HepG2 (cell line): Measurements from ENCODE around the gene DCK. TPM values are rescaled to one million over a fixed set of nuclear protein-coding genes. Genes with fewer than 3 reads are reported as not detected.

Source experiments
- ATAC-seq: fragments of 200-7000 bp; cut with Tn5 transposase; 3 replicates; pipeline ENCODE4 v1.9.1; 2020; ENCODE audit warnings: mild to moderate bottlenecking, moderate library complexity
- BruUV-seq: library from RNA; stranded (reverse); fragments of 400-500 nt; replicated peaks from 2 replicates; lab custom pipeline; 2021; lab: Mats Ljungman, UMichigan
- CTCF ChIA-PET: fragments of 300-600 bp; formaldehyde crosslinking; extraction: SDS; loops from one replicate; lab custom pipeline; 2021; ENCODE audit warnings: low total read pairs, inconsistent platforms, low intra/inter-chr PET ratio; lab: Yijun Ruan, JAX
- POLR2A ChIA-PET: fragments of 350-600 bp; sonication (Branson Sonifier 250); formaldehyde crosslinking; loops from one replicate; lab custom pipeline; 2020; ENCODE audit warnings: antibody characterized with exemption, inconsistent platforms; lab: Yijun Ruan, JAX
- DNase-seq: peaks from one replicate; pipeline ENCODE4 v3.0.0-alpha.2; 2015; ENCODE audit warnings: low spot score
- FAIRE-seq: peaks from 3 replicates; lab custom pipeline; 2011; peaks lifted over from hg19 to GRCh38; lab: Jason Lieb, UNC
- H2AFZ ChIP-seq: one replicate; pipeline ENCODE4 v1.6.1; 2011; ENCODE audit warnings: low read length, inconsistent platforms
- H3K27ac ChIP-seq: fragments of 300-600 bp; 3 replicates; pipeline ENCODE4 v1.8.0; 2011; ENCODE audit warnings: mixed run types, mild to moderate bottlenecking, mixed read lengths, low read length, inconsistent platforms; ENCODE audit not compliant: insufficient read depth; ENCODE audit errors: extremely low read length
- H3K27me3 ChIP-seq, 2 experiments: fragments of 200-600 bp in 1 of 2; 2 replicates in 1 of 2; 3 replicates in 1 of 2; pipeline versions ENCODE4 v1.6.0 to v1.8.0; 2011; ENCODE audit warnings: low read length in 2 of 2, mild to moderate bottlenecking in 2 of 2, moderate library complexity in 2 of 2, inconsistent platforms in 1 of 2; ENCODE audit not compliant: insufficient read depth in 2 of 2, control insufficient read depth in 1 of 2
- H3K36me3 ChIP-seq, 2 experiments: fragments of 200-600 bp in 1 of 2; replicated peaks in 1 of 2; 2 replicates in 1 of 2; 3 replicates in 1 of 2; pipeline versions ENCODE4 v1.5.1 to v1.8.0; 2011; ENCODE audit warnings: low read length in 2 of 2, inconsistent platforms in 1 of 2; ENCODE audit not compliant: insufficient read depth in 2 of 2, control insufficient read depth in 1 of 2
- H3K4me1 ChIP-seq: 2 replicates; pipeline ENCODE4 v1.5.1; 2012; ENCODE audit warnings: low read length, inconsistent platforms; ENCODE audit not compliant: insufficient read depth
- H3K4me2 ChIP-seq: 2 replicates; pipeline ENCODE4 v1.6.0; 2011; ENCODE audit warnings: low read depth, low read length, inconsistent platforms
- H3K4me3 ChIP-seq, 3 experiments: fragments of 200-600 bp in 1 of 3; sonication (generic), shearing (Covaris generic) in 1 of 3; replicated peaks in 1 of 3; 2 replicates each; pipeline ENCODE4 v1.5.1; 2011 to 2016; ENCODE audit warnings: low read length in 3 of 3, inconsistent platforms in 2 of 3, low read depth in 2 of 3, mild to moderate bottlenecking in 2 of 3, control low read depth in 1 of 3, mixed read lengths in 1 of 3; ENCODE audit not compliant: insufficient read depth in 1 of 3
- H3K79me2 ChIP-seq: one replicate; pipeline ENCODE4 v1.6.1; 2011; ENCODE audit warnings: low read length, inconsistent platforms; ENCODE audit not compliant: insufficient read depth
- H3K9ac ChIP-seq: 2 replicates; pipeline ENCODE4 v1.6.0; 2011; ENCODE audit warnings: mild to moderate bottlenecking, low read depth, low read length, inconsistent platforms; ENCODE audit not compliant: insufficient read depth
- H3K9me3 ChIP-seq: 2 replicates; pipeline ENCODE4 v1.5.1; 2012; ENCODE audit warnings: mild to moderate bottlenecking, low read length
- H4K20me1 ChIP-seq: 2 replicates; pipeline ENCODE4 v1.6.0; 2011; ENCODE audit warnings: inconsistent platforms, mild to moderate bottlenecking, low read length, moderate library complexity; ENCODE audit not compliant: insufficient read depth
- ELF1 ChIP-seq: sonication (generic); formaldehyde crosslinking; IDR thresholded peaks from 2 replicates; pipeline ENCODE4 v1.4.0; 2020; ENCODE audit warnings: missing genetic modification reagents
- KDM3A ChIP-seq: IDR thresholded peaks from 2 replicates; pipeline ENCODE4 v1.6.1; 2018; ENCODE audit warnings: low read depth, missing compliant biosample characterization
- KLF6 ChIP-seq: IDR thresholded peaks from 2 replicates; pipeline ENCODE4 v1.8.0; 2016; ENCODE audit warnings: missing biosample characterization, missing genetic modification reagents
- MAZ ChIP-seq, 2 experiments: sonication (generic) in 1 of 2; formaldehyde crosslinking in 1 of 2; IDR thresholded peaks; 2 replicates each; pipeline versions ENCODE4 v1.5.0 to v1.6.1; 2012 to 2020; ENCODE audit warnings: low read depth in 2 of 2, mild to moderate bottlenecking in 2 of 2, borderline replicate concordance in 1 of 2, improper control_type of control experiment in 1 of 2, low read length in 1 of 2, missing genetic modification reagents in 1 of 2, moderate library complexity in 1 of 2
- PREB ChIP-seq: sonication (generic); formaldehyde crosslinking; IDR thresholded peaks from 2 replicates; pipeline ENCODE4 v1.4.0; 2020; ENCODE audit warnings: missing genetic modification reagents
- ZNF441 ChIP-seq: sonication (generic); formaldehyde crosslinking; IDR thresholded peaks from 2 replicates; pipeline ENCODE4 v1.7.0; 2021; ENCODE audit warnings: missing genetic modification reagents, borderline replicate concordance
- ZNF652 ChIP-seq: IDR thresholded peaks from 2 replicates; pipeline ENCODE4 v1.6.1; 2016; ENCODE audit warnings: low read depth, borderline replicate concordance
- ZNF704 ChIP-seq: sonication (generic); formaldehyde crosslinking; IDR thresholded peaks from 2 replicates; pipeline ENCODE4 v1.8.1; 2023; ENCODE audit warnings: mild to moderate bottlenecking, inconsistent platforms, moderate library complexity, missing genetic modification reagents, borderline replicate concordance
- ZNF777 ChIP-seq: sonication (generic); formaldehyde crosslinking; IDR thresholded peaks from 2 replicates; pipeline ENCODE4 v1.4.0; 2020; ENCODE audit warnings: missing genetic modification reagents
- in situ Hi-C: cut with HindIII; loops from 2 replicates; pipeline ENCODE4 v1.10.0; 2017; ENCODE audit warnings: low pct_unique_long_range_greater_than_20kb; ENCODE audit not compliant: extremely low pct_ligation_motif_present
- intact Hi-C: fragments of 100-400 bp; cut with micrococcal nuclease; formaldehyde crosslinking; loops from one replicate; pipeline ENCODE4 v1.10.0; 2022; ENCODE audit not compliant: unreplicated experiment
- polyA plus RNA-seq, 8 experiments: library from polyadenylated mRNA; depleted of rRNA in 3 of 8; stranded (reverse) in 7 of 8; unstranded in 1 of 8; fragments of >200 nt; fragmentation: Illumina TruSeq in 4 of 8; extraction: Trizol in 4 of 8; gene quantifications; 2 replicates each; pipeline versions ENCODE4 v1.2.1 to v1.2.3, GENCODE V29; 2011 to 2016; ENCODE audit warnings: low read depth in 4 of 8, missing spikeins in 1 of 8, mixed read lengths in 1 of 8; ENCODE audit not compliant: insufficient read depth in 1 of 8
- total RNA-seq, 5 experiments: library from RNA; depleted of rRNA; stranded (reverse); fragments of >200 nt; fragmentation: Illumina TruSeq; extraction: Trizol; gene quantifications; 2 replicates each; pipeline ENCODE4 v1.2.3, GENCODE V29; 2016; ENCODE audit warnings: low read depth in 1 of 5
- TF ChIP-seq, protein P1 (sequence below): sonication (generic); formaldehyde crosslinking; IDR thresholded peaks from 2 replicates; pipeline ENCODE4 v1.8.1; 2023; ENCODE audit warnings: missing genetic modification reagents, mild to moderate bottlenecking, borderline replicate concordance
- TF ChIP-seq, protein P2 (sequence below): sonication (generic); formaldehyde crosslinking; IDR thresholded peaks from 2 replicates; pipeline ENCODE4 v1.4.0; 2020; ENCODE audit warnings: missing genetic modification reagents, borderline replicate concordance

DCK gene
- total and polyA plus RNA-seq, 2 of the 13 experiments (the other 11 are each of a cell fraction or from before 2014, with no cell fraction given): 5.7 to 21.8 TPM

- H3K4me3 ChIP-seq: no peak overlapping the region
- no peaks in the 10 kb centered on the region for H3K9me3 ChIP-seq
- H3K4me2 ChIP-seq: no peak overlapping the region
- H4K20me1 ChIP-seq: no peaks in the 10 kb centered on the region
- no TSS peak for BruUV-seq
- ChIA-PET POLR2A (no interaction called here), CTCF (no interaction called here)
- H2AFZ ChIP-seq: no peak overlapping the region
- ATAC-seq (peak; percentile 77), DNase-seq (peak; percentile 9), FAIRE-seq (peak; percentile 56)
- no peaks in the 10 kb centered on the region for H3K27me3 ChIP-seq
- H3K9ac ChIP-seq: no peak overlapping the region
- H3K27ac ChIP-seq: no peak overlapping the region
- TF ChIP-seq ZNF777 (CRISPR knock-in tag) (no peak), ZNF652 (CRISPR knock-in tag) (peak; percentile 79)
- in situ Hi-C loops: no loop called here
- peaks cover 0 to 3% of the 10 kb centered on the region in 2 experiments; a peak in 1 of 5 replicates for H3K36me3 ChIP-seq
- intact Hi-C loops: no loop called here
- no peaks in the 10 kb centered on the region for H3K79me2 ChIP-seq
- H3K4me1 ChIP-seq: peaks cover 15% of the 10 kb centered on the region
Observed at GRCh38 chr4:70980196-70980595, 13.3 kb upstream of the DCK start.

- no peak overlapping the region for H3K4me3 ChIP-seq
- no peak for TF ChIP-seq KLF6 (CRISPR knock-in tag)
- no peak for TF ChIP-seq ELF1 (CRISPR knock-in tag)
- TF ChIP-seq, protein P1, sequence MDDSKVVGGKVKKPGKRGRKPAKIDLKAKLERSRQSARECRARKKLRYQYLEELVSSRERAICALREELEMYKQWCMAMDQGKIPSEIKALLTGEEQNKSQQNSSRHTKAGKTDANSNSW (CRISPR knock-in tag): no peak
- TF ChIP-seq, protein P2, sequence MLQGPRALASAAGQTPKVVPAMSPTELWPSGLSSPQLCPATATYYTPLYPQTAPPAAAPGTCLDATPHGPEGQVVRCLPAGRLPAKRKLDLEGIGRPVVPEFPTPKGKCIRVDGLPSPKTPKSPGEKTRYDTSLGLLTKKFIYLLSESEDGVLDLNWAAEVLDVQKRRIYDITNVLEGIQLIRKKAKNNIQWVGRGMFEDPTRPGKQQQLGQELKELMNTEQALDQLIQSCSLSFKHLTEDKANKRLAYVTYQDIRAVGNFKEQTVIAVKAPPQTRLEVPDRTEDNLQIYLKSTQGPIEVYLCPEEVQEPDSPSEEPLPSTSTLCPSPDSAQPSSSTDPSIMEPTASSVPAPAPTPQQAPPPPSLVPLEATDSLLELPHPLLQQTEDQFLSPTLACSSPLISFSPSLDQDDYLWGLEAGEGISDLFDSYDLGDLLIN: no peak
- TF ChIP-seq KDM3A (CRISPR knock-in tag): no peak
- no peak for TF ChIP-seq ZNF441
- TF ChIP-seq MAZ (IDR thresholded peaks at IDR 0.05; ENCODE audit: borderline replicate concordance, low read depth, low read length): no peak
- TF ChIP-seq MAZ (CRISPR knock-in tag; IDR thresholded peaks at IDR 0.05; ENCODE audit: low read depth): no peak
- TF ChIP-seq ZNF704 (CRISPR knock-in tag): no peak
- TF ChIP-seq PREB: no peak
- TF ChIP-seq, all 625 proteins: peak for 0
- FAIRE-seq (no peak), DNase-seq (no peak), ATAC-seq (no peak)
- Histone ChIP-seq H2AFZ (no peak overlapping the region), H3K9me3 (no peaks in the 10 kb centered on the region), H3K79me2 (no peaks in the 10 kb centered on the region), H3K36me3 (0 out of 5 replicates have a peak, but pooled peaks cover 0 to 3% of the 10 kb centered on the region in 2 experiments), H3K9ac (no peak overlapping the region), H3K27me3 (no peaks in the 10 kb centered on the region), H3K4me2 (no peak overlapping the region), H4K20me1 (no peaks in the 10 kb centered on the region), H3K27ac (no peak overlapping the region), H3K4me1 (peaks cover 15% of the 10 kb centered on the region)
- ChIA-PET CTCF (no interaction called here), POLR2A (no interaction called here)
- BruUV-seq: no TSS peak
- in situ Hi-C loops (no loop called here), intact Hi-C loops (no loop called here)
Observed at GRCh38 chr4:70984106-70984505, 9.3 kb upstream of the DCK start.
